Left renal pelvis (tissue), 4 donors: ENCODE data around the gene EHD3. TPM values are rescaled to one million over a fixed set of nuclear protein-coding genes. Genes with fewer than 3 reads are reported as not detected.

Experiments used
- DNase-seq, 4 donors: peaks; one replicate each; pipeline ENCODE4 v3.0.0-alpha.2; 2013; ENCODE audit warnings: low read depth in 4 of 4, low spot score in 3 of 4
- polyA plus RNA-seq, 4 donors: library from polyadenylated mRNA; unstranded; fragments of 120-200 nt; gene quantifications; one replicate each; pipeline ENCODE4 v1.2.1, GENCODE V29; 2013; ENCODE audit not compliant: insufficient read length in 4 of 4

The EHD3 gene
- polyA plus RNA-seq, 4 donors = 9.8 to 30.5 (median 24.6) TPM

GRCh38 chr2:31212659-31213600 lies 21.0 kb upstream of the EHD3 start:
- DNase-seq = no peak

GRCh38 chr2:31213601-31214443 lies 20.1 kb upstream of the EHD3 start:
- DNase-seq = no peak

GRCh38 chr2:31214444-31214915 lies 19.5 kb upstream of the EHD3 start:
- DNase-seq = no peak

GRCh38 chr2:31216734-31217133 lies 17.2 kb upstream of the EHD3 start:
- DNase-seq = no peak

GRCh38 chr2:31217465-31218200 lies 16.3 kb upstream of the EHD3 start, which contains the start of gene CAPN14:
Gene CAPN14 (minus strand): TSS chr2:31217515. CDS start chr2:31205447, 12,068 bp downstream.
- no peak for DNase-seq

- no peak for DNase-seq
These were observed 14.6 kb upstream of the EHD3 start for GRCh38 chr2:31219131-31219969.

- DNase-seq = no peak
These were observed 12.4 kb upstream of the EHD3 start for GRCh38 chr2:31221544-31221943.

GRCh38 chr2:31222071-31222470 lies 11.9 kb upstream of the EHD3 start:
- no peak for DNase-seq

- DNase-seq = no peak
These were observed 10.9 kb upstream of the EHD3 start for GRCh38 chr2:31223026-31223425.

GRCh38 chr2:31223749-31224148 lies 10.2 kb upstream of the EHD3 start:
- no peak for DNase-seq

- no peak for DNase-seq
These were observed 7.7 kb upstream of the EHD3 start for GRCh38 chr2:31226266-31226665.

- no peak for DNase-seq
These were observed 6.8 kb upstream of the EHD3 start for GRCh38 chr2:31227110-31227509.

- DNase-seq = no peak
These were observed 6.2 kb upstream of the EHD3 start for GRCh38 chr2:31227711-31228125.

GRCh38 chr2:31228717-31229116 lies 5.2 kb upstream of the EHD3 start:
- no peak for DNase-seq

- no peak for DNase-seq
These were observed 3.2 kb upstream of the EHD3 start for GRCh38 chr2:31230751-31231150.

GRCh38 chr2:31231571-31232302 lies 2.2 kb upstream of the EHD3 start:
- DNase-seq = no peak

- DNase-seq = no peak
These were observed 1.4 kb upstream of the EHD3 start for GRCh38 chr2:31232586-31232985.

- no peak for DNase-seq
These were observed 721 bp upstream of the EHD3 start for GRCh38 chr2:31233231-31233630.
